Fibroblast of lung (primary cell): ENCODE data around the gene WDSUB1.

Experiments
- CTCF ChIP-seq, 2 donors: IDR thresholded peaks in 1 of 2; conservative IDR thresholded peaks in 1 of 2; 1 replicate in 1 of 2; 2 replicates in 1 of 2; pipeline ENCODE4 v1.5.1; 2011 to 2012; ENCODE audit warnings: low read length in 2 of 2, control low read depth in 1 of 2, inconsistent platforms in 1 of 2, low read depth in 1 of 2, mild to moderate bottlenecking in 1 of 2
- EZH2 ChIP-seq: IDR thresholded peaks from 2 replicates; pipeline ENCODE4 v1.5.1; 2012; ENCODE audit warnings: low read length, control low read depth, mild to moderate bottlenecking; ENCODE audit errors: missing control alignments

- no peak for TF ChIP-seq CTCF (conservative IDR thresholded peaks at IDR 0.05 in 1 of 2, IDR thresholded peaks at IDR 0.05 in 1 of 2; ENCODE audit: low read depth in 1 of 2, low read length in 2 of 2)
- no peak for TF ChIP-seq EZH2
These were observed 60.4 kb downstream of the WDSUB1 start for GRCh38 chr2:159226059-159226461.
